GM12875 (cell line): ENCODE measurements around the gene UBA1.

Experiments used
- H3K4me3 ChIP-seq: one replicate; pipeline ENCODE4 v1.5.1; 2011; ENCODE audit warnings: low read depth, low read length, control low read depth
- TF ChIP-seq, protein P1 (sequence below): IDR thresholded peaks from 2 replicates; pipeline ENCODE4 v1.5.1; 2011; ENCODE audit warnings: low read depth, mild to moderate bottlenecking, control low read depth, inconsistent platforms, low read length, moderate library complexity, borderline replicate concordance; ENCODE audit not compliant: insufficient read depth

The UBA1 gene

GRCh38 chrX:47232803-47233332 is 39.2 kb downstream of the UBA1 start, which contains the start of gene USP11:
Gene USP11 (plus strand): TSS chrX:47233009. CDS start chrX:47233044, 35 bp downstream.
- TF ChIP-seq, protein P1, sequence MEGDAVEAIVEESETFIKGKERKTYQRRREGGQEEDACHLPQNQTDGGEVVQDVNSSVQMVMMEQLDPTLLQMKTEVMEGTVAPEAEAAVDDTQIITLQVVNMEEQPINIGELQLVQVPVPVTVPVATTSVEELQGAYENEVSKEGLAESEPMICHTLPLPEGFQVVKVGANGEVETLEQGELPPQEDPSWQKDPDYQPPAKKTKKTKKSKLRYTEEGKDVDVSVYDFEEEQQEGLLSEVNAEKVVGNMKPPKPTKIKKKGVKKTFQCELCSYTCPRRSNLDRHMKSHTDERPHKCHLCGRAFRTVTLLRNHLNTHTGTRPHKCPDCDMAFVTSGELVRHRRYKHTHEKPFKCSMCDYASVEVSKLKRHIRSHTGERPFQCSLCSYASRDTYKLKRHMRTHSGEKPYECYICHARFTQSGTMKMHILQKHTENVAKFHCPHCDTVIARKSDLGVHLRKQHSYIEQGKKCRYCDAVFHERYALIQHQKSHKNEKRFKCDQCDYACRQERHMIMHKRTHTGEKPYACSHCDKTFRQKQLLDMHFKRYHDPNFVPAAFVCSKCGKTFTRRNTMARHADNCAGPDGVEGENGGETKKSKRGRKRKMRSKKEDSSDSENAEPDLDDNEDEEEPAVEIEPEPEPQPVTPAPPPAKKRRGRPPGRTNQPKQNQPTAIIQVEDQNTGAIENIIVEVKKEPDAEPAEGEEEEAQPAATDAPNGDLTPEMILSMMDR, result no peak
- peak within 1 kb of the TSS; percentile 72 for H3K4me3 ChIP-seq

- TF ChIP-seq, protein P1, result no peak
- peak overlapping the region; percentile 72 for H3K4me3 ChIP-seq
These were observed 39.9 kb downstream of the UBA1 start for GRCh38 chrX:47233333-47234113.

- H3K4me3 ChIP-seq, result no peak overlapping the region
- TF ChIP-seq, protein P1, result no peak
These were observed 41.0 kb downstream of the UBA1 start for GRCh38 chrX:47234583-47234982.

GRCh38 chrX:47235691-47236103 is 42.1 kb downstream of the UBA1 start:
- H3K4me3 ChIP-seq, result no peak overlapping the region
- TF ChIP-seq, protein P1, result no peak

- H3K4me3 ChIP-seq, result no peak overlapping the region
- TF ChIP-seq, protein P1, result no peak
These were observed 45.6 kb downstream of the UBA1 start for GRCh38 chrX:47239199-47239598.

- TF ChIP-seq, protein P1, result no peak
These were observed 46.4 kb downstream of the UBA1 start for GRCh38 chrX:47239898-47240545.

More at GRCh38 chrX:47239898-47240545, 46.4 kb downstream of the UBA1 start:
- H3K4me3 ChIP-seq, result no peak overlapping the region
